GM12891 (cell line): Measurements from ENCODE around the gene RSAD2.
"Not testable (repeated sequence)": the region's sequence is repeated elsewhere in the genome, so short reads cannot be mapped to it uniquely, and the experiment has no call there.

Experiments
- POLR2A ChIP-seq: IDR thresholded peaks from 2 replicates; pipeline ENCODE4 v1.6.1; 2011; ENCODE audit warnings: low read depth, low read length, control low read depth
- POLR2AphosphoS5 ChIP-seq: IDR thresholded peaks from 2 replicates; pipeline ENCODE4 v1.6.1; 2011; ENCODE audit warnings: low read depth, low read length, control low read depth
- SPI1 ChIP-seq: IDR thresholded peaks from 2 replicates; pipeline ENCODE4 v1.6.1; 2011; ENCODE audit warnings: low read depth, low read length, control low read depth
- TAF1 ChIP-seq: IDR thresholded peaks from 2 replicates; pipeline ENCODE4 v1.6.1; 2011; ENCODE audit warnings: low read depth, low read length, control low read depth

- TF ChIP-seq POLR2A, POLR2AphosphoS5, TAF1, SPI1: not testable (repeated sequence)
Observed at GRCh38 chr2:6902581-6902980, 25.0 kb downstream of the RSAD2 start.
